Stomach (tissue), 4 donors: ENCODE data around the gene WNT6.

Source experiments
- CTCF ChIP-seq, 7 experiments: fragments of 450-650 bp in 4 of 7; fragments of 200-600 bp in 3 of 7; sonication (generic) in 3 of 7; IDR thresholded peaks; one replicate each; pipeline ENCODE4 v1.5.1; 2016 to 2019; ENCODE audit warnings: antibody characterized with exemption in 7 of 7, control low read depth in 2 of 7, mild to moderate bottlenecking in 1 of 7
- EP300 ChIP-seq: sonication (generic); formaldehyde crosslinking; IDR thresholded peaks from one replicate; pipeline ENCODE4 v1.6.1; 2017; ENCODE audit warnings: antibody characterized with exemption
- POLR2A ChIP-seq, 4 donors: fragments of 450-650 bp; IDR thresholded peaks; one replicate each; pipeline ENCODE4 v1.6.1; 2016; ENCODE audit warnings: antibody characterized with exemption in 4 of 4, control low read depth in 2 of 4, mild to moderate bottlenecking in 1 of 4, moderate library complexity in 1 of 4
- POLR2AphosphoS5 ChIP-seq, 3 donors: sonication (generic); formaldehyde crosslinking; IDR thresholded peaks; one replicate each; pipeline ENCODE4 v1.6.1; 2016; ENCODE audit warnings: antibody characterized with exemption in 3 of 3

- TF ChIP-seq EP300, result no peak
- no peak for TF ChIP-seq POLR2A (IDR thresholded peaks at IDR 0.05)
- TF ChIP-seq CTCF (IDR thresholded peaks at IDR 0.05), result no peak
- no peak for TF ChIP-seq POLR2AphosphoS5 (IDR thresholded peaks at IDR 0.05)
Measured at GRCh38 chr2:218857371-218858137, 2.1 kb upstream of the WNT6 start.
